SIG-M5 (cell line): ENCODE data around the gene HES6.

ENCODE experiments used
- DNase-seq: peaks from one replicate; lab custom pipeline; 2025; lab: John Stamatoyannopoulos, UW

Gene HES6

DNA sequence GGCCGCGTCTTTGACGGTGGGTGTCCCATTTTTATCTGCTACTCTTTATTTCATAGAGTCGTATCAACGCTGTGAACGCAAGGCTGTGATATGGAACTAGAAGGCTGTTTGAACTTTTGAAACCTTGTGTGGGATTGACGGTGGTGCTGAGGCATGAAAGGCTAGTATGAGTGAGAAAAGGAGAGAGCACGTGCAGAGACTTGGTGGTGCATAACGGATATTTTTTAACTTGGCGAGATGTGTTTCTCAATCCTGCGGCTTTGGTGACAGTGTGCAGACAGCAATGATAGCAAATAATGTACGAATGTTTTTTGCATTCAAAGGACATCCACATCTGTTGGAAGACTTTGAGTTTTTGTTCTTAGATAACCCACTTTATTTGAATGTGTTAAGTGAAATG is 6.2 kb downstream of the HES6 start:
- peak; percentile 36 for DNase-seq

DNA sequence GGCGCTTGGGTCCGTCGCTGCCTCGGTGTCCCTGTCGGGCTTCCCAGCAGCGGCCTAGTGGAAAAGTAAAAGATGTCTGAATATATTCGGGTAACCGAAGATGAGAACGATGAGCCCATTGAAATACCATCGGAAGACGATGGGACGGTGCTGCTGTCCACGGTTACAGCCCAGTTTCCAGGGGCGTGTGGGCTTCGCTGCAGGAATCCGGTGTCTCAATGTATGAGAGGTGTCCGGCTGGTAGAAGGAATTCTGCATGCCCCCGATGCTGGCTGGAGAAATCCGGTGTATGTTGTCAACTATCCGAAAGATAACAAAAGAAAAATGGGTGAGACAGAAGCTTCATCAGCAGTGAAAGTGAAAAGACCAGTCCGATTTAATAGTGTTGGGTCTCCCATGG is 8.0 kb downstream of the HES6 start:
- no peak for DNase-seq

DNA sequence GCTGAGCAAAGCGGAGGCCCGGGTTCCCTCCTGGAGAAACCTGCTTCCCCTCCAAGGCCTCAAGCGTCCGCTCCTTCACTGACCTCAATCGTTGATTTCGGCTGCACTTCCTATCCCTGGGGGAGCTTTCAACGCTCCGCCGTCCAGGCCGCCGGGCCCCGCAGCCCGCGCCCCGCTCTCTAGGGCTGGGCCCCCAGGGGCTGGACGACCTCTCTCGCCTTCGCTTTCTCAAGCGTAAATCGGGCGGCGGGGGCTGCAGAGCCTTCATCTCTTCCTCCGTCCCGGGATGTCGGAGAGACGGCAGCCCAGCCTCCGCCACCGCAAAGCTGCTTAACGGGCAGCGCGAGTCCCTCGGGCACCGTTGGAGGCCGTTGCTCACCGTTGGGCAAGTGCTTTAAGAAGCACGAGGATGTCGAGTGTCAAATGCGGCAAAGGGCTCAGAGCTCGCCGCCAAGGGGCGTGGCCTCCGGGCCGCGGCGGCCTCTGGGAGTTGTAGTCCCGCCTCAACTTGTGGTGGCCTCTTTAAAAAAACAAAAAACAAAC is 8.5 kb downstream of the HES6 start:
- DNase-seq, result no peak

DNA sequence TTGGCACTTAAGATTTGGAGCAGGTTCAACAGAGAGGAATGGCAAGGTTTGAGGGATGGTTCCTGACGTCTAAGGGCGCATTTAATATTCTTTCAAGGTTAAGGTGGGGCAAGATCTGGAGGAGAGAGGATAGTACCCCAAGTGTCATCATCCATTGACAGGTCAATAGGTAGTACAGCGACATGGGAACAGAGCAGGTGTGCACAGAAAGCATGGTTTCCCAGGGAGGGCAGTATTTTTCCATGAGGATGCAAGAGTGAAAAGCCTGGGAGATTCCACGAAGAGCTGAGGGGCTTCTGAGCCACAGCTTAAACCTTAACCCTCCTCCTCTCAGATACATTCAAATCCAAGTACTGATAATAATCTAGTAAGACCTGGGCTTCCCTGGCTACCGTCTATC is 9.1 kb downstream of the HES6 start:
- DNase-seq, result no peak

DNA sequence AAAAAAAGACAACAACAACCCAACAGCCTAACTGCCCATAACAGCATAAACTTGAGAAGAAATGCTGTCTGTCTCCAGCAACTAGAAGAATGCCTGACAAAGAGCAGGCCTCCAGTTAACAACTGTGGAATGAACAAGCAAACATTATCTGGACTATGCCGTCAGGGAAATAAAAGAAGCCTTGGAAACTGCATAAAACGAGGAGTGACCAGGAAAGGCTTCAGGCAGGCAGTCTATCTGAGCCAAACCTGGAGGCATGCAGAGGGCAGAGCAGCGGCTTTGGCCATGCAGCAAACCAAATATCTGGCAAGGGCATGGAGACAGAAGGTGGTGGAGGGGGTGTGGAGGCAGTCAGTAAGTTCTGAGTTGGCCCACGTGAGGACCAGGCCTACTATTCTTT is 11.1 kb downstream of the HES6 start:
- DNase-seq, result no peak

DNA sequence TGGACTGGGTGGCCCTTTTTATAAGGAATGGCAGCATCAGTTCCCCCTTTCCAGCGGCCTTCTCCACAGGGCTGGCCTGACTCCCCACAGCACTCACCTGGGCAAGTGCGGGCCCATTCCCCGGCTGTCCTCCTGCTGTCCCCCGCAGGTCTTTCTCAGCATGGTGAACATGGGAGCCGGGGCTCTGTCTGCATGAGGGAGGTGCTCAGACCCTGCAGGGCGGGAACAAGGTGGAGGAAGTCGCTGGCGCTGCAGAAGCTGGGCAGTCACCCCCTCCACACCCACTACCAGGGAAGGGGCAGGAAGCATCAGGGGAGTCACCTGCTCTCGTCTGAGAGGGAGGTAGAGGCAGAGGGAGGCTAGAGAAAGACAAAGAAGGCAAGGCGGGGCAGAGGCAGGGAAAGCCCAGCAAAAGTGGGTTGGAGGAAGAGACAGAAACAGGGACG is 12.2 kb downstream of the HES6 start:
- DNase-seq, result no peak

DNA sequence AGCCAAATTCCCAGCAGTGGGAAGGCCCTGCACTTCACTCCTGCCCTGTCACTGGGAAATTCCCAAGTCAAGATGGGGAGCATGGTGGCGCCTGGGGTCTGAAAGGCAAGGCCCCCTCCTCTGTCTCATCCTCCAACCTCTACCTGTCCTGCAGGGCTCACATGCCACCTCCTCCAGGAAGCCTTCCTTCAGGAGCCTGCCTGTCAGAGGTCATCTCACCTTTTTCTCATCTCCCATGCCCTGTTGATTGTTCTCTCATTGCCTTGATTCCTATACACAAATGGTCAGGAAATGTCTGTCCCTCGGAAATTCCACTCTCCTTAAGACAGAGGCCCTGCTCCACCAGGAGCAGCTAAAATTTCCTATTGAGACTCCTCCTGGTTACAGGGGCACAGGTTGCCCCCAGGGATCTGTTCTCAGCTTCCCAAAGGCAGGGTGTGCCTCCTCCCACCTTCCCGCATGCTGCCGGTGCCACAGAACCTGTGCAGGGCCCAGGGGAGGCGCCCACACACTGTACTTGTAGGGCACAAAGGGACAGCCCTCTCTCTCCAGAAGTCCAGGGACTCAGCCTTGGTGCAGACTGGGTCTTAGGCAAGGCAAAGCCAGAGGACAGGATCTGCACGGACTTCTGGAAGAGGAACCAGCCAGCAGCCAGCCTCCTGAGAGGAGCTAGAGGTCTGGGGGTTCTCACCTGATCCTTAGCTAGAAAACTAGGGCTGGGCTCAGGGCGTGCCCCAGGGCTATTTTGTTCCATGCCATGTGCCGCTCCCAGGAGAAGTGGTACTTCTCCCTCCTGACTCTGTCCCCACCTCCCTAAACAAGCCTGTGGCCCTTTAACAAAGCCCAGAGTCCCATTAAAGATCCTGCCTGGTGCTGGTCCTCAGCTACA is 12.9 kb downstream of the HES6 start:
- DNase-seq, result no peak

DNA sequence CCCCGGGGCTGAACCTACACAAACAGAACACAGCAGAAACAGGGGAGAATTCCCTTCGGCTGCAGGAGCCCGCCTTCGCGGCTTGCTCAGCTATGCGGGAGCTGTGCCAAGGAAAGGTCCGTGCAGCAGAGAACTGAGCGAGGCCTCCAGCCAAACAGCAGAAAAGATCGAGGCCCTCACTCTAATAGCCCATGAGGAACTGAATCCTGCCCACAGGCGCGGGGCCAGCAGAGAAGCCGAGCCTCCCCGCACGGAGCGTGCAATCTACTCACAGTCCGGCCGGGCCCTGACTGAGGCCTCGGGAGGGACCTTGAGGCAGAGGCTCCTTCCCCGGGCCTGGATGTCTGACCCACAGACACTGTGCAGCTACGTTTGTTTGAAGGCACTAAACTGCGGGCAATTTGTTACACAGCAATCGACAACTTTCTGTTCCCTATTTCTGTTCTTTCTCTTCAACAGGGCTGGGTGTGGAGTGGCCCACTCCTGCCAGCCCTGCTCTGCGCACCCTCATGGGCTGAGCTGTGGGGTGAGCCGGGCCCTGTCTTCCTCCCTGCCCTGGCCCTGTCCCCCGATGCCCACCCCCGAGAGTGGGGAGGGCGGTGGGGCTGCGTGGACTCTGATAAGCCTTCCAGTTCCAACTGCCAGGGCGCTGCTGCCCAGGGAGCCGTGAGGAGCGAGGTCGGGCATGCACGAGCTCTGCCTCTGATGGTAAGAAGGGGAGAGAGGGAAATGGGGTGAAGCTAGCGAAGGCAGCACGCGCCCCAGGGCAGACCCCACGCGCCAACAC is 13.7 kb downstream of the HES6 start:
- no peak for DNase-seq

DNA sequence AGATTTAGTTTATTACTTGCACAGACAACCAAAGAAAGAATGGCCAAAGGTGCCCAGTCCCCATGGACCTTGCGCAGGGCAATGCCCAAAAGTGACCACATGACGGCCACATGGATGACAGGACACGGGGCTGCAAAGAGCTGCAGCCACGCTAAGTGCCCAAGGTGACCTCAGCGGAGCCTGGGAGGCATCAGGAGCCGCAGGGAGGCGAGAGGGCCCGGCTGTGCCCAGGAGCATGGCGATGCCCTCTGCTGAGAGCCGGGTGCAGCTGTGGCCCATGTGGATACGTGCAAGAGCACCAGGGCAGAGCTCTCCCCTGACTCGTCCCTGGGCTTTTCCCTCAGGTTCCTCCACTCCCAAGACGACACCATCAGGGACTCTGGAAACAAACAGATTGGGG is 14.7 kb downstream of the HES6 start:
- no peak for DNase-seq

DNA sequence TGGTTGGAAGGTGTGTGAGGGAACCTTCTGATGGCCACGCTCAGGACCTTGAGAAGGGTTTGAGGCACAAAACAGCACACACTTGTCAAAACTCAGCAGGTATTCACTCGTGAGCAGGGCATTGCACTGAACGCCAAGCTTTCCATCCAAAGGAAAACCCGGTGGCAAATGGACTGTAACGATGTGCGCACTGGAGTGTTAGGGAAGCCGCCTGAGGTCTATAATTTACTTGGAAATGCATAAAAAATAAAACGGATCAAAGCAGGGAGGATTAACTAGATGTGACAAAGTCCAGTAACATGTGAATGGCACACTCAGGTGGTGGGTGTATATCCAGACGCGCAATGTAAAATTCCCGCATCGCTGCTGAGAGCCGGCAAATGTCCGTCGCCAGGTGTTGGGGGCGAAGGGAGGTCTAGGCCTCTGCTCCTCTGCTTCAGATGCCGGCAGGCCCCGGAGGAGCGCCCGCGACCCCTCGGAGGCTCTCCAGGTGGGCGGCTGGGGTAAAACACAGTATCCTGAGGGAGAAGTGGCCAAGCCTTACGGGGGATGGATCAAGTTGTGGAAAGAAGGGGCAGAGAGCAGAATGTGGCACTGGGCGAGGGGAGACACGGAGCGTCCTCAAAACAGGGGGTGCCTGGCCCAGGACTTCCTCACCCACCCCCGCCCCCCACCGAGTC is 15.3 kb downstream of the HES6 start:
- no peak for DNase-seq

DNA sequence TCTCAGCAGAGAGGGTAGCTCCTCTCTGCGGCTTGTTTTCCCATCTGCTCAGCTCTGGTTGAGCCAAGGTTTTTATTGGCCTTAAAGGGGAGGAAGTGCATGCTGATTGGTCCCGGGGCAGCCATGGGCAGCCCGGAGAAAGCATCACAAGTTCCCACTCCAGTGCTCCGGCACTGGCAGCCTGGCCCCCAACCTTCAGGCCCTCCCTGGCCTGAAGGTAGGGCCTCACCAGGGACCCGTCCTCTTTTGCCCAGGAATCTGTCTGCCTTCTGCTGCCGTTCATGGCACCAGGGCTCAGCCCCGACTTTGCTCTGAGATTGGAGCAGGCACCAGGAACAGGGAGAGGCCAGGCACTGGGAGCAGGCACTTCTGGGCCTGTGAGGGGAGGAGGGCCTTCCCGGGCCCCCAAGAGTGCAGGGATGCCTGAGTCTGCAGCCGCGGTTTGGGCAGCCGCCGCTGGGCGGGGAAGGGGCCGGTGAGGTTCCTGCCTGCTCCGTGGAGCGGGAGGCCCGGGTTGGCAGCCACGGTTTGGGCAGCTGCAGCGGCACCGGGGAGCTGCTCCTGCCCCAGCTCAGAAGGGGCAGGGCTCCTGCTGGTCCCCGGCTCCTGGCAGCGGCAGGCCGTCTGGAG is 18.8 kb downstream of the HES6 start:
- DNase-seq, result no peak

DNA sequence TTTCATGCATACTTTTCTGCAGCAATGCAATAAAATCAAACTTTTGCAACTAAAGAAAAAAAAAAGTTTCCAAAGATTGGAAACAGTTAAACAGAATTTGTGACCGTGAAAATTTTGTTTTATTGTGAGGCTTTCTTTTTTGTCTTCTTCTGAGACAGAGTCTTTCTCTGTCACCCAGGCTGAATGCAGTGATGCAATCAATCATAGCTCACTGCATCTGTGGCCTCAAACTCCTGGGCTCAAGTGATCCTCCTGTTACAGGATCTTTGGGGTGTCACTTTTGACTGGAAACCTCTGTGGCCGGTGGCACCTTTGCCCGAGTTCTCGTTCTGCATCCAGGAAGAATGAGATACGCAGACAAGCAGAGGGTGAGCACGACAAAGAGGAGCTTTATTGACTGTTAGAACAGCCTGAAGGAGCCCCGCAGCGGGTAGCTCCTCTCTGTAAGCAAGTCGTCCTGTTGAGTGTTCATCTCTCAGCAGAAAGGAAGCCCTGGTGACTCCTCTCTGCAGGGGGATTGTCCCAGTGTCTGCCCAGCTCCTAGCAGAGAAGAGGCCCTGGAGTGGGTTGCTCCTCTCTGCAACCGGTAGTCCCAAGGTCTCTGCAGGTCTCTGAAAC is 19.5 kb downstream of the HES6 start:
- DNase-seq, result no peak

DNA sequence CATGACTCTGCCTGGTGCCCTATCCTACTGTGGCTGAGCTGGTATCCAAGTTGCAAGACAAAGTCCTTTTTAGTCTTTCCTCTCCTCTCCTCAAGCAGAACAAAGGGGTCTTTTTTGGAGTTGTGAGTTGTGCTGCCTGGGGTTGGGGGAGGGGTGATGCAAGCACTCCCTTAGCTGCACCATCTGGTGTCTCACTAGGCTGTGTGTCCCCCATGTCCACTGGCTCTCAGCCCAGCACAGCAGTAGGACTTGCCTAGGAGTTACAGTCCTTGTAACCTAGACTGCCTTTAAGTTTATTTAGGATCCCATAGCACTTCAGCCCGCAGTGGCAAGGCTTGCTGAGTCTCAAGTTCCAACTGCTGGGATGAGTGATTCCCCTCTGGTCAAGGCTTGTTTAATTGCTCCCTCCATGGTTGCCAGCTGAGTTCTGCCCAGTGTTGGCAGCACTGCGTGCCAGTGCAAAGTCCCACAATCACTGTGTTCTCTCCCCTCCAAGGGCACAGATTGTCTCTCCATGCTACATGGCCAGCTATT is 23.1 kb downstream of the HES6 start:
- DNase-seq, result no peak

DNA sequence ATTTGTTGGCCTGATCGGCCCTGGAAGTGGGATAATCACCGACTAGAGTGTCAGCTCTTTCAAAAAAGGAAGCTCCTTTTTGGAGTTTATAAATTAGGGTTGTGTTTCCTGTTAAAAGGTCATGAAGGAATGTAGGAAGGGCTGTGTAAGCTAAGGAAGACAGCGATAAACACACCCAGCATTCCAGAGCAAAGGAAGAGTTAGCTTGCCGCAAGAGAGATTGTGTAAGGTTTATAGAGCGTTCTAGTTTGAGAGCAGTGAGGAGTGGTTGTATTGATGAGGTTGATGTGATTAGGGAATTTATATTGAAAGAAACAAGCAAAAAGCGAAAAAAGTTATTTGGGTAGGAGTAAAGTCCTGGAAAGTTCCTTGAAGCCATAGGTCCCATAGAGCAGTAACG is 32.8 kb downstream of the HES6 start:
- no peak for DNase-seq

DNA sequence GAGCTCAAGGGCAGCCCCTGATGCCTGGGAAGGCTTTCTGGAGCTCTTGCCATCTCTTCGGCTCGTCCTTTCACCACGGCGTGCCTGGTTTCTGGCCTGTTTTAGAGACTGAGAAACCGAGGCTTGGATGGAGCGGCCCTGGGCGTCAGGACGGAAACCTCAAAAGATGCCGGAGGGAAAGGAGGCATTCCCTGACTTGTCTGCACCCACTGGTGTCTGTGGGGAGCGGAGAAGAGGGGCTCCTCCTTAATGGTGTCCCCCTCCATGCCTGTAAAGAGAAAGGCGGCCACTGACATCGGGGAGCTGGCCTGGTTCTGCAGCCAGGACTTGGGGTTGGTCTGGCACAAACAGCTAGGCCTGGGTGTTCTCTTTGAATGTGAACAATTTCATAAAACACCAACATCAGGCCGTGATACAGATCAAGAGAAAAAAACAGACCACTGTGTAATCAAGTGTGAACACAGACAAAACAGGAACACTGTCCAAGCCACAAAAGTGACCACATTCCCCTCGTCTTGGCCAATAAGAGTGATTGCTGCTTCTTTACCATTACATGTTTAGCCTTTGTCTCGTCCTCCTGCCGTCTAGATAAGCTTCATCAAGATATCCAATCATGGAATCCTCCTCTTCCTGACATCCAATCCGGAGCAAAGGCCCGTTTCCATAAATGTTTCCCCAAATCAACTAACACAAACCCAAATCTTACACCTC is 35.7 kb downstream of the HES6 start:
- no peak for DNase-seq

DNA sequence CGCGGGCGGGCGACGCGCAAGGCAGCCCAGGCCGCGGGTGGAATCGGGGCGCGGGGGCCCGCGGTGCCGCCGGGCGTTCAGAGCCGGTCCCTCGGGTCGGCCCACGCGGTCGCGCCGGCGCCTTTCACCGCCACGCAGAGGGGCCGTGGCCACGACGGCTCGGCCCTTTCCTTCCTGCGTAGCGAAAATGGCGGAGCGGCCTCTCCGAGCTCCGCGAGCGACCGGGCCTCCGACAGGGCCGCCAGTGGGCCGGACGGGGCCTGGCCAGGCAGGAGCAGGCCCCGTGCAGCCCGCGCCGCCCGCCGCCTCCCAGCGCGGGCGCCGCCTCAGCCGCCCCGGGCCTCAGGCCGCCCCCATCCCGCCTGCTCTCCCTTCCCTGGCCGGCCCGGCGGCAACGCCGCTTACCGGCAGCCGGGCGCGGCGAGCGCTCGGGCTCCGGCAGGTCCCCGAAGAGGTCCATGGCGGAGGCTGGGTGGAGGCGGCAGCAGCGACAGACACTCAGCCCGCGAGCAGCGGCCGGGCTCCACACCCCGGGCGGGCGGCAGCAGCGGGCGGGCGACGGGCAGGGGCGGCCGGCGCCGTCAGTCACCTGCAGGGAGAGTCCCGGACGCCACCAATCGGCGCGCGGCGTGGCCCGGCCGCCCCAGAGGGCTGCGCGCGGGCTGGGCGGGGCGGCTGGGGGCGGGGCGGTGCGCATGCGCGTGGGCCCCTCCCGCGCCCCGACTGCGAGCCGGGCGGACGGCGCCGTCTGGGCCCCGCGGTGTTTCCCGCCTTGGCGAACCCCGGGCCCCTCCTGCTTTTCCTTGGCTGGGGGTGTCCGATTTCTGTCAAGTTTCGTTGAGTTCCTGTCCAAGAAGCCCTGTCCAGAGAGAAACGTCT is 36.5 kb downstream of the HES6 start, which contains the start of gene ILKAP:
ILKAP (minus strand) TSS at position 602 of the 879 bp plus-strand sequence; CDS start at position 460, 142 bp downstream.
- peak; percentile 21 for DNase-seq

DNA sequence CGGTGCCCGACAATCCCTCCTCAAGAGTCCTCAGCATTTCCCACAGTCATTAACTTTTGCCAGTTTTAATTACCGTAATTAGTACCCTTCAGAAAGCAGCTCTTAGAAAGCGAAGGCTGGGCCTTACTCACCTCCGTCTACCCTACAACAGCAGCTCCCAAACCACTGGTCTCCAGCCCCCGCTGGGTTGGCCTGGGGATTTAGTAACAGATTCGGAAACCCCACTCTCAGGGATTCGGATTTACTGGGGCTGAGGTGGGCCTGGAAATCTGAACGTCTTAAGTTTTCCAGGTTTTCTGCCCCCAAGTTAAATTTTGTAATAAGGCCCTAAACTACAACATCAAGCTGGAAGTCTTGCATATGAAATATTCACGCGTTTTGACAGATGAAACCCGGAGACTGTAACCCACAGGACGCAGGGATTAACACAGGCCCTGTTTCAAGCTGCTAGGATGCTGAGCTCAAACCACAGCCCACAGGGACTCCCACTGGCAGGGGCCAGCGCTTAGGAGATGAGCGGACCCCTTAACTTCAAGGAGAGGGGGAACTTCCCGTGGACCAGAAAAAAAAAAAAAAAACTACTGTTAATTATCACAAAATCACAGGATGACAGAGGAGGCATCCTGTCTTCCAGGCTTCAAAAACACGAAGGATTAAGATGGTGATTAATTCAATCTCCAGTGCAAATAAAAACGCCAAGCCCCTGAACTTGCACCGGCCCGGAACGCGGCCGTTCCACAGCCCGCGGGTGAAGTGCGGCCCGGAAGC is 37.3 kb downstream of the HES6 start:
- DNase-seq, result no peak

DNA sequence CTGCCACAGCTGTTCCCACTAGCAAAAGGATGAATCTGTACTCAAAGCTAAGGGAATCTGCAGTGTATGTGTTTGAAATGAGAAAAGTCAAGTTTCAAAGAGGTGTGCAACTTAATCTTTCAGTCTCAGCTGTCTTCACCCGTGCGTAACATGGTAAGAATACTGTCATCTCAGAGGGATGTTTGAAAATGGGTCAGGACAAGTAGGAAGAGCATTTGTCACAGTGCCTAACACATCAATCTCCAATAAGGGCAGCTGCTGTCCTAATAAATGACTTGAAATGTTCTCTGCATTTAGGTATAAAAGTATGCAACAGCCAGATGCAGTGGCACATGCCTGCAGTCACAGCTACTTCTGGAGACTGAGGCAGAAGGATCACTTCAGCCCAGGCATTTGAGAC is 49.4 kb downstream of the HES6 start:
- DNase-seq, result no peak
